GM18517 (cell line): ENCODE results near the gene OBSCN.

Experiments used
- ATAC-seq: cut with Tn5 transposase; IDR thresholded peaks from one replicate; pipeline ENCODE4 v1.9.1; 2021; ENCODE audit warnings: mild to moderate bottlenecking, moderate library complexity; ENCODE audit not compliant: unreplicated experiment

OBSCN gene

GRCh38 chr1:228275430-228276173 is 67.8 kb downstream of the OBSCN start:
- no peak for ATAC-seq

- no peak for ATAC-seq
These were observed 68.5 kb downstream of the OBSCN start for GRCh38 chr1:228276174-228276831.

GRCh38 chr1:228276901-228277490 is 69.2 kb downstream of the OBSCN start:
- no peak for ATAC-seq

GRCh38 chr1:228277491-228278431 is 69.9 kb downstream of the OBSCN start:
- no peak for ATAC-seq

GRCh38 chr1:228278432-228278941 is 70.6 kb downstream of the OBSCN start:
- no peak for ATAC-seq

- no peak for ATAC-seq
These were observed 71.3 kb downstream of the OBSCN start for GRCh38 chr1:228279011-228279721.

- no peak for ATAC-seq
These were observed 71.9 kb downstream of the OBSCN start for GRCh38 chr1:228279722-228280105.

- ATAC-seq: no peak
These were observed 72.5 kb downstream of the OBSCN start for GRCh38 chr1:228280106-228280901.

GRCh38 chr1:228280961-228281591 is 73.2 kb downstream of the OBSCN start:
- ATAC-seq: no peak

- no peak for ATAC-seq
These were observed 73.9 kb downstream of the OBSCN start for GRCh38 chr1:228281631-228282328.

- no peak for ATAC-seq
These were observed 74.6 kb downstream of the OBSCN start for GRCh38 chr1:228282329-228283042.

- no peak for ATAC-seq
These were observed 75.2 kb downstream of the OBSCN start for GRCh38 chr1:228283043-228283371.

GRCh38 chr1:228283476-228284147 is 75.8 kb downstream of the OBSCN start:
- ATAC-seq: no peak

GRCh38 chr1:228284148-228284495 is 76.3 kb downstream of the OBSCN start:
- no peak for ATAC-seq

- no peak for ATAC-seq
These were observed 76.7 kb downstream of the OBSCN start for GRCh38 chr1:228284521-228284920.

- no peak for ATAC-seq
These were observed 78.0 kb downstream of the OBSCN start for GRCh38 chr1:228285661-228286504.
